Right renal cortex interstitium (tissue), 3 donors: ENCODE results near the gene ACADL. TPM values are rescaled to one million over a fixed set of nuclear protein-coding genes. Genes with fewer than 3 reads are reported as not detected.
"Not testable (repeated sequence)": the region's sequence is repeated elsewhere in the genome, so short reads cannot be mapped to it uniquely, and the experiment has no call there.

Experiments
- DNase-seq, 3 donors: peaks; one replicate each; pipeline ENCODE4 v3.0.0-alpha.2; 2013; ENCODE audit warnings: low read depth in 3 of 3, low spot score in 2 of 3
- polyA plus RNA-seq, 3 donors: library from polyadenylated mRNA; unstranded; fragments of 120-200 nt; gene quantifications; one replicate each; pipeline ENCODE4 v1.2.1, GENCODE V29; 2013; ENCODE audit not compliant: insufficient read length in 3 of 3

Gene ACADL
- polyA plus RNA-seq, 3 donors, result 18.2 to 19.4 (median 18.5) TPM

DNA sequence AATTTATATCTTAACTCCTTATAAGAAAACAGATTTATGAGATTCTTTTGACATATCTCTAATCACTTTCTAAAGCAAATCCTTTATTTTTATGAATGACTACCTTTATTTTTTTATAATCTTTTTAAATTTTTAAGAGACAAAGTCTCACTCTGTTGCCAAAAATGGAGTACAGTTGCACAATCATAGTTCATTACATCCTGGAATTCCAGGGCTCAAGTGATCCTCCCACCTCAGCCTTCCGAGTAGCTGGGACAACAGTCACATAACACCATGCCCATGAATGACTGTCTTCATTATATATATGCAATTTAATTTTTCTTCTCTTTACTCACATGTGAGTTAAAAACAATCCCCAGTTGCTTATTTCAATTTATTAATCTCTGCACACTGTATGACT is 21.7 kb downstream of the ACADL start:
- DNase-seq, result no peak

DNA sequence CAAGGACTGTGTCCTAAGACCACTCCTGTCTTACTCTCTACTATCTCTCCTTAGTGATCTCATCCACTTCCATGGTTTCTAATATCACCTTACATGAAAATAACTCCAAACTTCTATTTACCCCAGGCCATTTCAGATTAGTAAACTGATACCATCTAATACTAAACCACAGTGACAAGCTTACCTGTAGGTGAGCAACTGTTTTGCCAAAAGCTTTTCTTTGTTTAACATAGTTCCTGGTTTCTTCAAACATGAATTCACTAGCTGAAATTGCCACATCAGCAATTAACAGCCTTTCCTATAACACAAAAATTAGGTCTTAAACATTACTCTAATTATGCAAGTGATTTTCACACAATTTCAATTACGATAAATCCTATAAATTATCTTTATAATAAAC is 22.1 kb downstream of the ACADL start:
- no peak for DNase-seq

DNA sequence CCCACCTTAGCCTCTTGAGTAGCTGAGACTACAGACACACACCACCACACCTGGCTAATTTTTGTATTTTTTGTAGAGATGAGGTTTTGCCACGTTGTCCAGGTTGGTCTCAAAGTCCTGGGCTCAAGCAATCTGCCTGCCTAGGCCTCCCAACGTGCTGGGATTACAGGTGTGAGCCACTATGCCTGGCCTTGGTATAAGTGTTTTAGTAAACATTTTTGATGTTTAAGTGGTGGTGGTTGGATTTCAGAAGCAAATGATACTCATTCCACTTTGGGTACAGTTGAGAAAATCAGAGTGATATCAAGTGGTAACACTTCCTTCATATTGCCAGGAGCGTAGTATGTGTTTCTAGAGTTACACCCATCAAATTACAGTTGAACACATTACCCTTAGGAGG is 25.4 kb downstream of the ACADL start:
- DNase-seq, result no peak

DNA sequence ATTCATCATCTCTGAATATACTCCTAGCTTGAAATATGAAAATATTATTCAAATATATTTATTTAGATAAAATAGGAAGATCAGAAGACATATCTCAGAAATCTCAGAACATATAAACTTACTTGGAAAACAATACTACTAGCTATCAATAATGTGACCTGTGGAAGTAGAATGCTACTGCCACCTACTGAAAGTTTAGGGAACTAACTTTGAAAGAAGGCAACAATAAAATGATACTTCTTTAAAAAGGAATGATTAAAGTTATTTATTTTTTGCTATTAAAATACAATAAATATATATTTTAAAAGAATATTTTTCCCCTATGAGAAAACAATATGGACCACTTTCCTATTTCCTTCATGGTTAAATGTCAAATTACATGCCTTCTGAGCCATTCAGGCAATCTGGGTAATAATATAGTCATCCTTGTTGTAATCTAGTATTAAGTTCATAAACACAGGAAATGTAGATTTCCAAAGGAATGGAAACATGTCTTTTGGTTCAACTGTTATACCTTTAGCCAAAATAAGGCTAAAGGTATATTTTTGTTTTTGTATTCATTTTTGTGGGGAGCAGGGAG is 26.0 kb downstream of the ACADL start:
- no peak for DNase-seq

DNA sequence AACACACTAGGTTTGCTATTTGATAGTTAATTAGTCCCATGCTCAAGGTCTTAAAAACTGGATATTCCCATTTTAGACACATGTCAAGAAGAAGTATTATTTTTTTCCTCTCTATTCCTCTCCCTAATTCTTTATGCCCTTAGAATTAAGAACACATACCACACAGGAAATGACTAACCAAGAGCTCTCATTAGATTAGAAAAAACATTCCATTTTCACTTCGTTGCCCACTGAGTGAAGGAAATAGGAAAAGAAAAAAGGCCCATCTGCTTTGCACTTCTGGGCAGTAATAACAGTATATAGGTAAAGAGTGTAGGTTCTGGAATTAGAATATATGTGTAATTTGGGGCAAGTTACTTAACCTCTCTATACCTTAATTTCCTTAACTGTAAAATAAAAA is 26.9 kb downstream of the ACADL start:
- no peak for DNase-seq

DNA sequence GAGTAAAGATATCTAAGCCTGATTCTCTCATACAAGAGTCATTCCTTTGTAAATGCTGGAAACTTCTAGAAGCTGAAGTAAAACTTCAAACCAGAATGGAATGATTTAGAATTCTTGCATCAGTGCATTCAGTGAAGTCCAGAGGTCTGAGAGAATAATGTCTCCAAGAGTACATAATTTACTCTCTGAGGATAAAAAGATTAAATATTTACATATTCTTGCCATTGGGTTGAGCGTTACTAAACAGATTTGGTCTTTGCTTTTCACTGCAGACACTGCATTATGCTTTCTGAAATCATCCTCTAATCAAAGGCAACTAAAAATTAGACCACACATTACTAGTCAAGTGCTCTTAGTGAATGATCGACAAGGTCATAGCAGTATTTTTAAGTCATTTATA is 27.5 kb downstream of the ACADL start:
- DNase-seq, result no peak

DNA sequence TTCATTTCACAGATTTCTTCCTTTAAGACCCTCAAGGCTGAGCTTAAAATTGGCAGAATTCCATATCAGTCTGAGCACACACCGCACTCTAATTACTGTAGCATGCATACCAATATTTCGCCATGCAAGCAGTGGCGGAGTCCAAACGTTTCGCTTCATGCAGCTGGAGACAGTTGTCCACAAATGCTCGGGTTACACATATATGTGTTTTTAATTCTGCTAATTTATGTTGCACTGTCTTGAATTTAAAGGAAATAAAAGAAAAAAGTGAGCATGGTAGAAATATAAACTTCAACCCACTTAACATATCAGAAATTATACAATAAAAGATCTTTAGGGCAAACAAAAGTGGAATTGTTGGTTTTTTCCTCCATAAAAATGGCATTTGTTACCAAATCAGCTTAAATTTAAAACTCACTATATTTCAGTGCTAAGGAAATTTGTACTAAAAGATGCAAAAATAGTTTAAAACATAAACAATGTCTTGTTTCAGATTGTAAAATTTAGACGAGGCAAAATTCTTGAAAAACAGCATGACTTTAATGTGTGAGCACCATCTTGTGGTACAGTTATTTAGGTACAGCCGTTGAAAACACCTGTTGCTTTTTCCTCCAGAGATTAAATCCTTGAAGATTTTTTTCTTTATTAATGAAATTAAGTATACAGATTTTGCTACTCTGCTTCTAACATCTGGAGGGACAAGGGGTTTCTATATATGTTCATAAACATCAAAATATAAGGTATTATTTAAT is 30.0 kb downstream of the ACADL start:
- no peak for DNase-seq

DNA sequence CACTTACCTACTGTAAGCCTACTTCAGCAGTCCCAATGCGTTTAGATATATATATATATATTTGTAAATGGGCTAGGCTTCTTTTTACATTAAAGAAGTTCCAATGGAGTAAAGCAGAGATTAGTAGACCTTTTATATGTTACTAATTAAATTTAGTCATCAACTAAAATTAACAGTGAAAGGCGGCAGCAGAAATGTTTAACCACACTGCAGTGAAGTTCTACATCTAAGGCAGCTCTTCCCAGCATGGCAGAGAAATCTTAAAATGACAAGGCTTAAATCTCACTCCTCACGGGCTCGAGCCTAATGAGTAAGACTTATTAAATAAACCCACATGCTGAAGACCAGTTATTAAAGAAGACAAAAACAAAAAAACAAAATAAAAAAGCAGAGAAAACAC is 34.9 kb downstream of the ACADL start:
- no peak for DNase-seq

DNA sequence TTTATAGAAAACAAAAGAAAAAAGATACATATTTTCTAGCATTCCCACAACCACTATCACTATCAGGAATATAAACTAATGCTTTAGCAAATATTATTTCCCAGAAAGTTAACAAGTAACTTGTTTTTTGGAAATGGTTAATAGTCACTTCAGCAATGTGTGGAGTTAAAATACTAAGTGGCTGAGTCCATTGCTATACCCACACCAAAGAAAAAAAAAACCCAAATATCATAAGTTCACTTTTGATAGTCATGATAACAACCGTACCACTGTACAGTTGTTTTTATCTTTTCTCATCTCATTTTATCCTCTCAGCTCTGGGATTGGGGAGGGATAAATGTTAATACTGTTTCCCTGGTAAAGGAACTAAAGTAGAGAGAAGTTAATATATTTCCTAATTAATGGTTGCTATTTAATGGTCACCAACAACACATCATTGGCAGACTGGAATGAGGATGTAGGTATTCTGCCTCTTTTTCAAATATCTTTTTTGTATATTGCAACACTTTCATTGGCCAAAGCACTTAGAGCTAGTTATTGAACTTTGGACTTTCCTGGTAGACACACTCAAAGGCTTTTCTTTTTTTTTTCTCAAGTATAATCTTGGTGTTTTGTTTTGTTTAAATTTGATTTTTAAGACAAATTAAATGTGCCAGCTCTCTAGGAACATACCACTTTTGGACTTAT is 35.7 kb downstream of the ACADL start:
- no peak for DNase-seq

DNA sequence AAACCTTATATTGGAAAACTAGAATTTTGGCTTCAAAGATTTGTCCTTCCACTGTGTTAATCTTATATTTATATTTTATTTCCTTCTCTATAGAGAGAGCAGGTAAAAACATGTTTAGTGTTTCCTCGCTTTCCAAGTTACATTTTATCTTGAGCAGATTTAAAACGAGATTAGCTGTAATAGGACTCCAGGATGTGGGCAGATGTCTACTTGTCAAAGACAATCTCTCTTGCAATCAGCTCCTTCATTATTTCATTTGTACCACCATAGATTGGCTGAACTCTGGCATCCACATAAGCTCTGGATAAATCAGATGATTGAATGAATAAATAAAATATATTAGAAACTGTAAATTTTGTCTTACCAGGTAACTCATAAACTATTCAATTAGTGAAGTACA is 36.5 kb downstream of the ACADL start:
- no peak for DNase-seq

DNA sequence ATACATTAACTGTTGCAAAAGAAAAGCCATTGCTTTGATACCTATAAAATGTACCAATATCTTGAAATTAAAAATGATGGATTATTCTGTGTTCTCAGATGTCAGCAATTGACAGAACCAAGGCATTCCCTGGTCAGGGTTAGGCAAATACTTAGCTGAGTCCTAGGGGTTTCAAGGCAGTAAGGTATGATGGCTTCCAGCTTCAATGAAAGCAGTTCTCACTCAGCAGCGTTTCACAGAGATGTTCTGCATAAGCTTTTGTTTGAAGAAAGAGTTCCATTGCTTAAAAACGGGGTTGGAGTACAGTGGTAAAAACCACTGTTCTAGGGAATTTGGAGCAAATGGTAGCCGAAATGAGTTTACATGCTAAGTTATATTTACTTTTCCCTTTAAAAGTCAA is 37.1 kb downstream of the ACADL start:
- no peak for DNase-seq

DNA sequence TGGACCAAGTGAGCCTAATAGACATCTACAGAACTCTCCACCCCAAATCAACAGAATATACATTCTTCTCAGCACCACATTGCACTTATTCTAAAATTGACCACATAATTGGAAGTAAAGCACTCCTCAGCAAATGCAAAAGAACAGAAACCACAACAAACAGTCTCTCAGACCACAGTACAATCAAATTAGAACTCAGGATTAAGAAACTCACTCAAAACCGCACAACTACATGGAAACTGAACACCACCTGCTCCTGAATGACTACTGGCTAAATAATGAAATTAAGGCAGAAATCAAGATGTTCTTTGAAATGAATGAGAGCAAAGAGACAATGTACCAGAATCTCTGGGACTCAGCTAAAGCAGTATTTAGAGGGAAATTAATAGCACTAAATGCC is 41.3 kb downstream of the ACADL start:
- DNase-seq, result not testable (repeated sequence)

DNA sequence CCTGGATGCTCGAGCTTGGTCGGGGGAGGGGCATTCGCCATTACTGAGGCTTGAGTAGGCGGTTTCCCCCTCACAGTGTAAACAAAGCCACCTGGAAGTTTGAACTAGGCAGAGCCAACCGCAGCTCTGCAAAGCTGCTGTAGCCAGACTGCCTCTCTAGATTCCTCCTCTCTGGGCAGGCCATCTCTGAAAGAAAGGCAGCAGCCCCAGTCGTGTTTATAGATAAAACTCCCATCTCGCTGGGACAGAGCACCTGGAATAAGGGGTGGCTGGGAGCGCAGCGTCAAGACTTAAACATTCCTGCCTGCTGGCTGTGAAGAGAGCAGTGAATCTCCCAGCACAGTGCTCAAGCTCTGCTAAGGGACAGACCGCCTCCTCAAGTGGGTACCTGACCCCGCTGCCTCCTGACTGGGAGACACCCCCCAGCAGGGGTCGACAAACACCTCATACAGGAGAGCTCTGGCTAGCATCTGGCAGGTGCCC is 43.6 kb downstream of the ACADL start:
- not testable (repeated sequence) for DNase-seq

DNA sequence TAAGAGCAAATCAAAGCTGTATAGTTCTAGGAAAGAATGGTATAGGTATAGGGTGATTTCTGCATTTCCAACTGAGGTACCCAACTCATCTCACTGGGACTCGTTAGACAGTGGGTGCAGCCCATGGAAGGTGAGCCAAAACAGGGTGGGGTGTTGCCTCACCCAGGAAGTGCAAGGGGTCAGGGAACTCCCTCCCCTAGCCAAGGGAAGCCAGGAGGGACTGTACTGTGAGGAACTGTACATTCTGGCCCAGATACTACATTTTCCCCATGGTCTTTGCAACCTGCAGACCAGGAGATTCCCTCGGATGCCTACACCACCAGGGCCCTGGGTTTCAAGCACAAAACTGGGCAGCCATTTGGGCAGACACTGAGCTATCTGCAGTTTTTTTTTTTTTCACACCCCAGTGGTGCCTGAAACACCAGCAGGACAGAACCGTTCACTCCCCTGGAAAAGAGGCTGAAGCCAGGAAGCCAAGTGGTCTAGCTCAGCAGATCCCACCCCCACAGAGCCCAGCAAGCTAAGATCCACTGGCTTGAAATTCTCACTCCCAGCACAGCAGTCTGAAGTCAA is 44.1 kb downstream of the ACADL start:
- not testable (repeated sequence) for DNase-seq

DNA sequence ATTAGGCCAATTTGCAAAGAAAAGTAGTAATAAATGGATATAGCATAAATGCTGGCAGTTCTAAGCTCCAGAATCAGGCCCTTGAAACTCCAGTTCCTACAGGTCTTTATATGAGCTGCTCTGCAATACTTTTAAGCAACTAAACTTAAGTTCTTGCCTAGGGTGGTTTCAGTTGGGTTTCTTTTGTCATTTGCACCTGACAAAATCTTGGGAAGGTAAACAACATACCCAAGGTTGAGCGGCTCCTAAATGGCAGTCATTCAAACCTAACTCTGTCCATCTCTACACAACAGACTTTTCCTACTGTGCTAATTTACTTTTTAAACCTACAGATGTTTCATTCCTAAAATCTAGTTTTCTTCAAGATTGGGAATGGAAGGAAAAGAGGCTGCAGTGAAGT is 44.8 kb downstream of the ACADL start:
- DNase-seq, result no peak

DNA sequence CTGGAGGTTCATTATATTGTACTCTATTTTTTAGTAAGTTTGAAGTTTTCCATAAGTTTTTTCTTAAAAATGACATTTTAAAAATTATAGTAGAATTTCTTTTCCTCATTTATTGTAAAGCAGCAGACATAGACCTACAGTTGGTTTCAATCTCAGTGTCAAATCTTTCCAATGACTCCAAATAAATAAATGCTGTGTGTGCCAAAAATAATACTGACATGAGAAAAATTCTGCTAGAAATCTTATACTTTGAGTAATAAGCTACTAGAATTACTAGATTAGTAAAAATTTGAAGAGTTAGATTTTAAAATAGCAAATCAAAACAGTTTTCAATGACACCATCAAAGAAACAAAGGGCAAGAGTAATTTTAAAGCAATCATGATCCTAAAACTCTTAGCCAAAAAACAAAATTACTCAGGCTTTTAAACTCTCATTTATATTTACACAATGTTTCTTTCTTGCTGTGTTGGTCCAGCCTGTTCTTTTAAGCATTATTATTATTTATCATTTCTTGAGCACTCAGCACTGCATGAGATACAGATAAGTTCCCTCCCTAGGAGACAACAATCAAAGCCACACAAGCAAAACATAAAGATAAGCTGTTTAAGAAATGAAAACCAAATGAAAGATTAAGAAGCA is 45.8 kb downstream of the ACADL start:
- no peak for DNase-seq

DNA sequence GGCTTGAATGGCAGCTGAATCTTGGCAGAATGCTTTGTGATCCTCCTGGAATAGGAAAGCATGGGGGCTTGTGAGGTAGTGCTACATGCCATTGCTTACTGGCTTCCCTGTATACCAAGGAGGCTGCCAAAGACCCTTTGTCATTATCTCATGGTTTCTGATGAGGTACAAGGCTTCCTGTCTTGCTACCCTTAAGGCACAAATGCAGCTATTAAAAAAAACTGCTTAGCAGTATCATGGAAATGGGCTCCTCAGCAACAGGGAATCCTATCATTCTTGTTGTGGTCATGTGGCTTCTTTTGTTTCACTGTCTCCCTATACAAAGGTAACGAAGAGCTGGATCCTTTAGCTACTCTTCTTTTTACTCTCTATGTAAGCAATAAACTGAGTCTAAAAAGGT is 47.5 kb downstream of the ACADL start:
- no peak for DNase-seq

DNA sequence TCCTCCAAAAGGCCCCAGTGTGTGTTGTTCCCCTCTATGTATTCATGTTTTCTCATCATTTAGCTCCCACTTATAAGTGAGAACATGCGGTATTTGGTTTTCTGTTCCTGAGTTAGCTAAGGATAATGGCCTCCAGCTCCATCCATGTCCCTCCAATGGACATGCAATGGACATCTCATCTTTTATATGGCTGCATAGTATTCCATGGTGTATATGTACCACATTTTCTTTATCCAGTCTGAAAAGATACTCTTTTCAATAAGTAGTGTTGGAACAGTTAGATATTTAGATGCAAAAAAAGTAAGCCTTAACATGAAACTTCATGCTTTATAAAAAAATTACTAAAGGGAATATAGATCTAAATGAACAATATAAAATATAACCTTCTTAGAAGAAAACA is 48.1 kb downstream of the ACADL start:
- DNase-seq, result not testable (repeated sequence)

DNA sequence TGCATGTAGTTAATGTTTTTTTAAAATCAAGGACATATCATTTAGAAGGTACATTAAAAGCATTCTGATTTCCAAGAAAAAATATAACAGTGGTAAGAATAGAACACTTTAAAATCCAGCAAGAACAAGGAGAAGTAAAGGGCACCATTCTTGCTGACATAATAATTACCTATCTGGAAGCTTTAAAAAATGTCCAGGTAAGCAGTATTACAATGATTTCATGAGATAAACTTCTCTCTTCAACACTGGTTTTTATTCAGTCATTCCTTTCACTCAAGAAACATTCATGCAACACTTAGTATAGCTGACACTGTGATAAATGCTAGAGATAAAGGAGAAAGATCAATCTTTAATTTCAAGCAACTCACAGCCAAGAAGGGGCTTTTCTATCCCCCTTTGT is 51.2 kb downstream of the ACADL start:
- no peak for DNase-seq

DNA sequence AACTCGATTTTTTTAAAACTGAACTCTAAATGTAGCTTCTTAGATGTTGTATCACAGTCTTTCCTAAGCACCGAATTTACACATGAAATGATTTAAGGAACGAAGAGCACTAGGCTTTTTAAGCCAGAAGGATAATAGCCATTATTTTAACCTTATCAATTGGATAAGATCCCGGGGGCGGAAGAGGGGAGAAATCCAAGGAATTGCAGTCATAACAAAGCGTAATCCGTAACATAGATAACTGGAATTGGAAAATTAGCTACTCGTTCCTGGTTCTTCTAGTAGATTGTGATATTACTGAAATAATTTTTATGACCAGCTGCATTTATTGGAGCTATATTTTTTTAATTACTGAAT is 53.0 kb downstream of the ACADL start:
- no peak for DNase-seq
